SK-N-SH treated with all-trans-retinoic acid at 6 μM for 48 hours (cell line): ENCODE measurements around the gene S100A16.

Experiments used
- ARNTL ChIP-seq: fragments of 450-650 bp; formaldehyde crosslinking; IDR thresholded peaks from 2 replicates; pipeline ENCODE4 v1.5.0; 2020; ENCODE audit warnings: low read depth, mild to moderate bottlenecking, moderate library complexity, borderline replicate concordance
- GLIS3 ChIP-seq: fragments of 250-450 bp; sonication (Bioruptor Pico); IDR thresholded peaks from 2 replicates; pipeline ENCODE4 v1.5.0; 2020; ENCODE audit warnings: mild to moderate bottlenecking, moderate library complexity
- RARB ChIP-seq: fragments of 250-450 bp; sonication (Bioruptor Pico); IDR thresholded peaks from 2 replicates; pipeline ENCODE4 v1.8.0; 2021; ENCODE audit warnings: mild to moderate bottlenecking, moderate library complexity
- ZC3H10 ChIP-seq: fragments of 250-450 bp; sonication (Bioruptor Pico); IDR thresholded peaks from 2 replicates; pipeline ENCODE4 v1.5.1; 2021; ENCODE audit warnings: mild to moderate bottlenecking, moderate library complexity
- ZFP3 ChIP-seq: fragments of 250-450 bp; sonication (Bioruptor Pico); IDR thresholded peaks from 2 replicates; pipeline ENCODE4 v1.5.0; 2020; ENCODE audit warnings: mild to moderate bottlenecking, moderate library complexity
- ZFP30 ChIP-seq: fragments of 450-650 bp; formaldehyde crosslinking; IDR thresholded peaks from 2 replicates; pipeline ENCODE4 v1.5.0; 2022; ENCODE audit warnings: mild to moderate bottlenecking, moderate library complexity
- TF ChIP-seq, protein P1 (sequence below): fragments of 250-450 bp; sonication (Bioruptor Pico); IDR thresholded peaks from 2 replicates; pipeline ENCODE4 v1.8.0; 2020; ENCODE audit warnings: mild to moderate bottlenecking, moderate library complexity, borderline replicate concordance
- TF ChIP-seq, protein P2 (sequence below): fragments of 250-450 bp; sonication (Bioruptor Pico); IDR thresholded peaks from 2 replicates; pipeline ENCODE4 v1.5.1; 2020; ENCODE audit warnings: low read depth, mild to moderate bottlenecking, moderate library complexity

DNA sequence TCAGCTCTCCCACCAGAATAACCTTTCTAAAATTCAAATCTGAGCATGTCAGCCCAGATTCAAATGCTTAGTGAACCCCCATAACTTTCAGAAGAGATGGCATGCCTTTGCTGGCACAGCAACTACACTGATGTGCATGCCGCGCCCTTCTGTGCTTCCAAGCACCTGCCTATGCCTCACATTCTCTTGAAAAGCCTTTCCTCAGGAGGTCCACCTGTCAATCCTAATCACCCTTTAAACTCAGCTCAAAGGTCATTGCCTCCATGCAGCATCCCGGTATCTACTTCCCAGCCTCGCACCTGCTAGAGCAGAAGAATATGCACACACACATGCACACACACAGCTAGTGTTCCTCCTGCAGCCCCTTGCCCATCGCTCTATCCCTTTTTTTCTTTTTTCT is 42.1 kb downstream of the S100A16 start:
- TF ChIP-seq ZC3H10 (CRISPR knock-in tag) (no peak), RARB (CRISPR knock-in tag) (no peak), GLIS3 (CRISPR knock-in tag) (no peak), ZFP3 (CRISPR knock-in tag) (no peak), ARNTL (CRISPR knock-in tag) (no peak), ZFP30 (CRISPR knock-in tag) (no peak)
- TF ChIP-seq, protein P1, sequence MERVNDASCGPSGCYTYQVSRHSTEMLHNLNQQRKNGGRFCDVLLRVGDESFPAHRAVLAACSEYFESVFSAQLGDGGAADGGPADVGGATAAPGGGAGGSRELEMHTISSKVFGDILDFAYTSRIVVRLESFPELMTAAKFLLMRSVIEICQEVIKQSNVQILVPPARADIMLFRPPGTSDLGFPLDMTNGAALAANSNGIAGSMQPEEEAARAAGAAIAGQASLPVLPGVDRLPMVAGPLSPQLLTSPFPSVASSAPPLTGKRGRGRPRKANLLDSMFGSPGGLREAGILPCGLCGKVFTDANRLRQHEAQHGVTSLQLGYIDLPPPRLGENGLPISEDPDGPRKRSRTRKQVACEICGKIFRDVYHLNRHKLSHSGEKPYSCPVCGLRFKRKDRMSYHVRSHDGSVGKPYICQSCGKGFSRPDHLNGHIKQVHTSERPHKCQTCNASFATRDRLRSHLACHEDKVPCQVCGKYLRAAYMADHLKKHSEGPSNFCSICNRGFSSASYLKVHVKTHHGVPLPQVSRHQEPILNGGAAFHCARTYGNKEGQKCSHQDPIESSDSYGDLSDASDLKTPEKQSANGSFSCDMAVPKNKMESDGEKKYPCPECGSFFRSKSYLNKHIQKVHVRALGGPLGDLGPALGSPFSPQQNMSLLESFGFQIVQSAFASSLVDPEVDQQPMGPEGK (CRISPR knock-in tag): no peak
- TF ChIP-seq, protein P2, sequence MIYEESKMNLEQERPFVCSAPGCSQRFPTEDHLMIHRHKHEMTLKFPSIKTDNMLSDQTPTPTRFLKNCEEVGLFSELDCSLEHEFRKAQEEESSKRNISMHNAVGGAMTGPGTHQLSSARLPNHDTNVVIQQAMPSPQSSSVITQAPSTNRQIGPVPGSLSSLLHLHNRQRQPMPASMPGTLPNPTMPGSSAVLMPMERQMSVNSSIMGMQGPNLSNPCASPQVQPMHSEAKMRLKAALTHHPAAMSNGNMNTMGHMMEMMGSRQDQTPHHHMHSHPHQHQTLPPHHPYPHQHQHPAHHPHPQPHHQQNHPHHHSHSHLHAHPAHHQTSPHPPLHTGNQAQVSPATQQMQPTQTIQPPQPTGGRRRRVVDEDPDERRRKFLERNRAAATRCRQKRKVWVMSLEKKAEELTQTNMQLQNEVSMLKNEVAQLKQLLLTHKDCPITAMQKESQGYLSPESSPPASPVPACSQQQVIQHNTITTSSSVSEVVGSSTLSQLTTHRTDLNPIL: no peak
